Right kidney (tissue), 9 donors: ENCODE results near the gene MPZ.
A peak's percentile ranks its signal among the peaks of the same experiment; 100 is the strongest.
"Not testable (repeated sequence)": the region's sequence is repeated elsewhere in the genome, so short reads cannot be mapped to it uniquely, and the experiment has no call there.

Source experiments
- DNase-seq: peaks from one replicate; pipeline ENCODE4 v3.0.0-alpha.2; 2016
- long read RNA-seq, 8 donors: transcript quantifications; one replicate each; lab custom pipeline, GENCODE V29; 2026

The MPZ gene
- long read RNA-seq, donor 1, partial matches to known transcripts, result 87 of 193 reads
- long read RNA-seq, donor 1, other reads (novel, unspliced or antisense), result 106 of 193 reads
- long read RNA-seq, donor 2, partial matches to known transcripts, result 34 of 68 reads
- long read RNA-seq, donor 2, other reads (novel, unspliced or antisense), result 34 of 68 reads
- long read RNA-seq, donor 3, partial matches to known transcripts, result 0 of 1 reads
- long read RNA-seq, donor 3, other reads (novel, unspliced or antisense), result 0 of 1 reads
- long read RNA-seq, donor 4, partial matches to known transcripts, result 0 of 4 reads
- long read RNA-seq, donor 4, other reads (novel, unspliced or antisense), result 0 of 4 reads
- long read RNA-seq, donor 5, partial matches to known transcripts, result 0 of 1 reads
- long read RNA-seq, donor 5, other reads (novel, unspliced or antisense), result 0 of 1 reads
- long read RNA-seq, donor 6, partial matches to known transcripts, result 0 of 2 reads
- long read RNA-seq, donor 6, other reads (novel, unspliced or antisense), result 0 of 2 reads
- long read RNA-seq, donor 7, partial matches to known transcripts, result 0 of 2 reads
- long read RNA-seq, donor 7, other reads (novel, unspliced or antisense), result 0 of 2 reads
- long read RNA-seq, donor 8, result 0 reads

- no peak for DNase-seq
Observed at GRCh38 chr1:161309868-161310267, at the start of gene MPZ. MPZ (minus strand) TSS chr1:161309968; CDS start chr1:161309905, 63 bp downstream.

- DNase-seq, result peak; percentile 6
Observed at GRCh38 chr1:161359291-161359690, 49.5 kb upstream of the MPZ start.

GRCh38 chr1:161357073-161357472 is 47.3 kb upstream of the MPZ start:
- no peak for DNase-seq

- no peak for DNase-seq
Observed at GRCh38 chr1:161351482-161351881, 41.7 kb upstream of the MPZ start.

GRCh38 chr1:161350671-161351070 is 40.9 kb upstream of the MPZ start:
- DNase-seq, result no peak

GRCh38 chr1:161342821-161343220 is 33.1 kb upstream of the MPZ start:
- no peak for DNase-seq

GRCh38 chr1:161342177-161342576 is 32.4 kb upstream of the MPZ start:
- DNase-seq, result no peak

- no peak for DNase-seq
Observed at GRCh38 chr1:161335796-161336195, 26.0 kb upstream of the MPZ start.

- no peak for DNase-seq
Observed at GRCh38 chr1:161333166-161333565, 23.4 kb upstream of the MPZ start.

- DNase-seq, result no peak
Observed at GRCh38 chr1:161330346-161330745, 20.6 kb upstream of the MPZ start.

- no peak for DNase-seq
Observed at GRCh38 chr1:161324020-161324419, 14.3 kb upstream of the MPZ start.

GRCh38 chr1:161315841-161316674 is 6.3 kb upstream of the MPZ start:
- not testable (repeated sequence) for DNase-seq

GRCh38 chr1:161314201-161314981 is 4.6 kb upstream of the MPZ start, which contains the start of gene SDHC:
SDHC (plus strand) TSS chr1:161314381; CDS start chr1:161314406, 25 bp downstream.
- peak; percentile 83 for DNase-seq

- DNase-seq, result peak; percentile 76
Observed at GRCh38 chr1:161313554-161314200, 3.9 kb upstream of the MPZ start.

- no peak for DNase-seq
Observed at GRCh38 chr1:161311595-161312181, 1.9 kb upstream of the MPZ start.

- DNase-seq, result no peak
Observed at GRCh38 chr1:161307892-161308638, 1.7 kb downstream of the MPZ start.

GRCh38 chr1:161307230-161307768 is 2.5 kb downstream of the MPZ start:
- no peak for DNase-seq

- peak; percentile 81 for DNase-seq
Observed at GRCh38 chr1:161305867-161306519, 3.8 kb downstream of the MPZ start.
